Peyer's patch (tissue), 4 donors: ENCODE results near the gene CD79A. TPM values are rescaled to one million over a fixed set of nuclear protein-coding genes. Genes with fewer than 3 reads are reported as not detected.

Experiments used
- DNase-seq, 3 donors: peaks; one replicate each; pipeline ENCODE4 v3.0.0-alpha.2; 2017 to 2019
- H3K27ac ChIP-seq, 4 donors: fragments of 200-600 bp; sonication (generic); one replicate each; pipeline ENCODE4 v1.5.1; 2016 to 2019
- H3K27me3 ChIP-seq, 2 donors: fragments of 200-600 bp; sonication (generic); one replicate each; pipeline ENCODE4 v1.5.1; 2019
- H3K36me3 ChIP-seq, 3 donors: fragments of 200-600 bp; sonication (generic); one replicate each; pipeline ENCODE4 v1.5.1; 2016 to 2019
- H3K4me1 ChIP-seq, 4 donors: fragments of 200-600 bp; sonication (generic); one replicate each; pipeline ENCODE4 v1.5.1; 2016 to 2019
- H3K4me3 ChIP-seq, 4 donors: fragments of 200-600 bp; sonication (generic); 1 replicate in 3 of 4; 2 replicates in 1 of 4; pipeline ENCODE4 v1.5.1; 2016 to 2019; ENCODE audit warnings: mild to moderate bottlenecking in 1 of 4
- H3K9me3 ChIP-seq, 4 donors: fragments of 200-600 bp; sonication (generic); one replicate each; pipeline ENCODE4 v1.5.1; 2016 to 2019; ENCODE audit warnings: mild to moderate bottlenecking in 1 of 4
- CTCF ChIP-seq, 6 experiments: fragments of 450-650 bp in 4 of 6; fragments of 200-600 bp in 2 of 6; sonication (generic) in 1 of 6; IDR thresholded peaks; one replicate each; pipeline ENCODE4 v1.5.1; 2017 to 2019; ENCODE audit warnings: antibody characterized with exemption in 6 of 6, mild to moderate bottlenecking in 3 of 6, moderate library complexity in 1 of 6
- POLR2A ChIP-seq, 2 donors: fragments of 450-650 bp; IDR thresholded peaks; one replicate each; pipeline ENCODE4 v1.5.1; 2017; ENCODE audit warnings: antibody characterized with exemption in 2 of 2, mild to moderate bottlenecking in 2 of 2, moderate library complexity in 2 of 2
- total RNA-seq, 4 donors: library from RNA; depleted of rRNA; stranded (reverse); fragments of >200 nt; gene quantifications; one replicate each; pipeline ENCODE4 v1.1.0, GENCODE V29; 2016

The CD79A gene
- total RNA-seq, 4 donors from 2014 or later = 2.8 to 65.2 (median 4.2) TPM

- no peaks in the 10 kb centered on the region for H3K9me3 ChIP-seq
- H3K4me1 ChIP-seq = peaks cover 0 to 10% (median 6%) of the 10 kb centered on the region in 4 donors
- no peak for TF ChIP-seq CTCF (IDR thresholded peaks at IDR 0.05)
- TF ChIP-seq POLR2A (IDR thresholded peaks at IDR 0.05) = no peak
- no peaks in the 10 kb centered on the region for H3K27me3 ChIP-seq
- DNase-seq = no peak
- no peak overlapping the region for H3K27ac ChIP-seq
- no peak overlapping the region for H3K4me3 ChIP-seq
- peaks cover 0 to 56% (median 0%) of the 10 kb centered on the region in 3 donors for H3K36me3 ChIP-seq
These were observed 30.0 kb downstream of the CD79A start for GRCh38 chr19:41906916-41907680.

- H3K27ac ChIP-seq = no peak overlapping the region
- H3K36me3 ChIP-seq = peaks cover 0 to 46% (median 0%) of the 10 kb centered on the region in 3 donors
- no peak for TF ChIP-seq CTCF (IDR thresholded peaks at IDR 0.05)
- no peak for DNase-seq
- peaks cover 0 to 9% of the 10 kb centered on the region in 2 donors for H3K27me3 ChIP-seq
- no peaks in the 10 kb centered on the region for H3K9me3 ChIP-seq
- H3K4me1 ChIP-seq = peaks cover 0 to 16% (median 16%) of the 10 kb centered on the region in 4 donors
- H3K4me3 ChIP-seq = no peak overlapping the region
These were observed 31.0 kb downstream of the CD79A start for GRCh38 chr19:41907994-41908615.

GRCh38 chr19:41908724-41909464, 31.8 kb downstream of the CD79A start:
- Histone ChIP-seq H3K4me1 (peaks cover 0 to 23% (median 17%) of the 10 kb centered on the region in 4 donors), H3K4me3 (no peak overlapping the region), H3K27ac (no peak overlapping the region), H3K9me3 (no peaks in the 10 kb centered on the region), H3K27me3 (peaks cover 0 to 17% of the 10 kb centered on the region in 2 donors), H3K36me3 (peaks cover 0 to 38% (median 0%) of the 10 kb centered on the region in 3 donors)
- no peak for TF ChIP-seq CTCF (IDR thresholded peaks at IDR 0.05)
- no peak for DNase-seq

- H3K4me3 ChIP-seq = no peak overlapping the region
- H3K9me3 ChIP-seq = no peaks in the 10 kb centered on the region
- peaks cover 0 to 21% of the 10 kb centered on the region in 2 donors for H3K27me3 ChIP-seq
- no peak for TF ChIP-seq POLR2A (IDR thresholded peaks at IDR 0.05)
- H3K36me3 ChIP-seq = peaks cover 0 to 29% (median 0%) of the 10 kb centered on the region in 3 donors
- no peak for DNase-seq
- peaks cover 0 to 25% (median 16%) of the 10 kb centered on the region in 4 donors for H3K4me1 ChIP-seq
- no peak overlapping the region for H3K27ac ChIP-seq
These were observed 32.6 kb downstream of the CD79A start for GRCh38 chr19:41909706-41910105.

GRCh38 chr19:41910240-41910991, 33.3 kb downstream of the CD79A start:
- Histone ChIP-seq H3K4me1 (peaks cover 0 to 29% (median 16%) of the 10 kb centered on the region in 4 donors), H3K36me3 (peaks cover 0 to 22% (median 0%) of the 10 kb centered on the region in 3 donors), H3K27me3 (peaks cover 0 to 26% of the 10 kb centered on the region in 2 donors), H3K4me3 (no peak overlapping the region), H3K9me3 (no peaks in the 10 kb centered on the region), H3K27ac (no peak overlapping the region)
- no peak for DNase-seq
- TF ChIP-seq POLR2A (IDR thresholded peaks at IDR 0.05) (no peak), CTCF (IDR thresholded peaks at IDR 0.05) (no peak)
